Motor neuron (in vitro differentiated cells): ENCODE measurements around the gene BLOC1S3. TPM values are rescaled to one million over a fixed set of nuclear protein-coding genes. Genes with fewer than 3 reads are reported as not detected.
A peak's percentile ranks its signal among the peaks of the same experiment; 100 is the strongest.

Experiments
- ATAC-seq, 8 experiments: fragments of 200-7000 bp; cut with Tn5 transposase; replicated peaks in 6 of 8; 2 replicates each; pipeline ENCODE4 v1.8.0; 2021; ENCODE audit warnings: mild to moderate bottlenecking in 8 of 8, moderate library complexity in 8 of 8
- H3K27ac ChIP-seq, 2 donors: fragments of 250-450 bp; sonication (Bioruptor Pico); 2 replicates each; pipeline ENCODE4 v1.9.0; 2021; ENCODE audit warnings: antibody characterized with exemption in 2 of 2, mild to moderate bottlenecking in 2 of 2, moderate library complexity in 1 of 2
- H3K4me1 ChIP-seq, 2 donors: fragments of 250-450 bp; sonication (Bioruptor Pico); replicated peaks in 1 of 2; 2 replicates each; pipeline ENCODE4 v1.6.1; 2021; ENCODE audit warnings: antibody characterized with exemption in 2 of 2, mild to moderate bottlenecking in 2 of 2, moderate library complexity in 1 of 2
- H3K4me3 ChIP-seq, 5 donors: fragments of 250-450 bp; sonication (Bioruptor Pico); 2 replicates each; pipeline ENCODE4 v1.9.0; 2021; ENCODE audit warnings: antibody characterized with exemption in 5 of 5, mild to moderate bottlenecking in 5 of 5, moderate library complexity in 4 of 5
- WGBS, 10 experiments: fragments of 450-650 bp; shearing (Covaris generic); methylation state at CpG; one replicate each; pipeline ENCODE4 v1.0.0; 2022; 5-methylcytosine and 5-hydroxymethylcytosine counted together
- in situ Hi-C, 9 experiments: fragments of 400-800 bp; cut with MboI; loops; one replicate each; pipeline ENCODE4 v1.15.0; 2021; ENCODE audit warnings: low sequenced_read_pairs in 9 of 9, low pct_unique_long_range_greater_than_20kb in 2 of 9; ENCODE audit not compliant: unreplicated experiment in 9 of 9
- total RNA-seq, 8 experiments: library from RNA; unstranded; fragments of 300-600 nt; gene quantifications; 2 replicates each; pipeline versions ENCODE4 v1.2.3 to v1.2.4, GENCODE V29; 2022

The BLOC1S3 gene
- total RNA-seq, 8 experiments from 2014 or later = 3.2 to 8.0 (median 5.4) TPM

- H3K4me1 ChIP-seq = no peaks in the 10 kb centered on the region
- no peak overlapping the region for H3K27ac ChIP-seq
- 44 to 100% (median 92%) methylated on average over 1 to 5 of the region's 12 CpGs; no CpG with 5 or more reads in 3 of the 10 experiments for WGBS, 10 experiments
- no peak overlapping the region for H3K4me3 ChIP-seq
- ATAC-seq = peak in 6 of 8 experiments; percentile 3 to 82 (median 38)
- in situ Hi-C loops = no loop called here
Measured at GRCh38 chr19:45186509-45187334, 8.1 kb downstream of the BLOC1S3 start.

- H3K4me1 ChIP-seq = no peaks in the 10 kb centered on the region
- ATAC-seq = peak in 6 of 8 experiments; percentile 48 to 65 (median 60)
- 0 to 83% (median 26%) methylated on average over 1 to 6 of the region's 12 CpGs for WGBS, 10 experiments
- no peak overlapping the region for H3K27ac ChIP-seq
- H3K4me3 ChIP-seq = no peak overlapping the region
- in situ Hi-C loops = no loop called here
Measured at GRCh38 chr19:45187421-45188100, 9.0 kb downstream of the BLOC1S3 start.

GRCh38 chr19:45189971-45190370 lies 11.4 kb downstream of the BLOC1S3 start:
- in situ Hi-C loops = no loop called here
- WGBS, 10 experiments = 25 to 90% (median 56%) methylated on average over 1 of the region's 1 CpG; no CpG with 5 or more reads in 1 of the 10 experiments

GRCh38 chr19:45191375-45191774 lies 12.8 kb downstream of the BLOC1S3 start:
- in situ Hi-C loops = no loop called here
- ATAC-seq = no peak
- WGBS, 10 experiments = 79 to 100% (median 91%) methylated on average over 1 to 4 of the region's 4 CpGs; no CpG with 5 or more reads in 3 of the 10 experiments
- Histone ChIP-seq H3K4me1 (no peaks in the 10 kb centered on the region), H3K4me3 (no peak overlapping the region), H3K27ac (no peak overlapping the region)

More at GRCh38 chr19:45189971-45190370, 11.4 kb downstream of the BLOC1S3 start:
- Histone ChIP-seq H3K4me3 (no peak overlapping the region), H3K27ac (no peak overlapping the region), H3K4me1 (no peaks in the 10 kb centered on the region)
- ATAC-seq = no peak

- H3K27ac ChIP-seq = no peak overlapping the region
- peak in 3 of 8 experiments; percentile 74 to 98 (median 96) for ATAC-seq
- in situ Hi-C loops = no loop called here
Measured at GRCh38 chr19:45195764-45196163, 17.2 kb downstream of the BLOC1S3 start.

GRCh38 chr19:45200568-45200967 lies 22.0 kb downstream of the BLOC1S3 start:
- 14 to 61% (median 38%) methylated on average over 1 to 3 of the region's 4 CpGs; no CpG with 5 or more reads in 3 of the 10 experiments for WGBS, 10 experiments
- Histone ChIP-seq H3K4me1 (no peaks in the 10 kb centered on the region), H3K27ac (no peak overlapping the region), H3K4me3 (no peak overlapping the region)
- ATAC-seq = peak in 3 of 8 experiments; percentile 8 to 74 (median 22)
- in situ Hi-C loops = no loop called here

More at GRCh38 chr19:45195764-45196163, 17.2 kb downstream of the BLOC1S3 start:
- Histone ChIP-seq H3K4me1 (no peaks in the 10 kb centered on the region), H3K4me3 (no peak overlapping the region)
- 5 to 100% (median 47%) methylated on average over 1 to 5 of the region's 6 CpGs; no CpG with 5 or more reads in 3 of the 10 experiments for WGBS, 10 experiments

GRCh38 chr19:45202637-45203036 lies 24.1 kb downstream of the BLOC1S3 start:
- in situ Hi-C loops = no loop called here
- Histone ChIP-seq H3K27ac (no peak overlapping the region), H3K4me3 (no peak overlapping the region), H3K4me1 (no peaks in the 10 kb centered on the region)
- ATAC-seq = peak in 1 of 8 experiments; percentile 52
- WGBS, 10 experiments = 80 to 92% (median 88%) methylated on average over 1 to 3 of the region's 6 CpGs; no CpG with 5 or more reads in 6 of the 10 experiments

- H3K4me1 ChIP-seq = no peaks in the 10 kb centered on the region
- H3K27ac ChIP-seq = no peak overlapping the region
- WGBS, 10 experiments = 25 to 82% (median 57%) methylated on average over 2 to 12 of the region's 12 CpGs; no CpG with 5 or more reads in 1 of the 10 experiments
- H3K4me3 ChIP-seq = no peak overlapping the region
- in situ Hi-C loops = no loop called here
- ATAC-seq = no peak
Measured at GRCh38 chr19:45205810-45206209, 27.2 kb downstream of the BLOC1S3 start.

GRCh38 chr19:45206328-45206727 lies 27.7 kb downstream of the BLOC1S3 start:
- in situ Hi-C loops = no loop called here
- Histone ChIP-seq H3K27ac (no peak overlapping the region), H3K4me3 (no peak overlapping the region), H3K4me1 (peaks cover 0 to 3% of the 10 kb centered on the region in 2 donors)
- 43 to 100% (median 70%) methylated on average over 1 to 3 of the region's 3 CpGs for WGBS, 10 experiments
- ATAC-seq = no peak

- ATAC-seq = peak in 5 of 8 experiments; percentile 8 to 76 (median 35)
- peaks cover 0 to 13% of the 10 kb centered on the region in 2 donors for H3K4me1 ChIP-seq
- 0 to 39% (median 7%) methylated on average over 1 to 3 of the region's 17 CpGs; no CpG with 5 or more reads in 6 of the 10 experiments for WGBS, 10 experiments
- in situ Hi-C loops = no loop called here
- H3K27ac ChIP-seq = no peak overlapping the region
- H3K4me3 ChIP-seq = no peak overlapping the region
Measured at GRCh38 chr19:45211751-45212381, 33.3 kb downstream of the BLOC1S3 start.

GRCh38 chr19:45213031-45213430 lies 34.4 kb downstream of the BLOC1S3 start:
- ATAC-seq = no peak
- 20% methylated on average over 1 of the region's 23 CpGs; no CpG with 5 or more reads in 9 of the 10 experiments for WGBS, 10 experiments
- no peak overlapping the region for H3K27ac ChIP-seq
- no peak overlapping the region for H3K4me3 ChIP-seq
- peaks cover 0 to 13% of the 10 kb centered on the region in 2 donors for H3K4me1 ChIP-seq
- in situ Hi-C loops = no loop called here

- WGBS, 10 experiments = 5 to 72% (median 42%) methylated on average over 1 to 5 of the region's 35 CpGs; no CpG with 5 or more reads in 1 of the 10 experiments
- H3K4me3 ChIP-seq = no peak overlapping the region
Measured at GRCh38 chr19:45215391-45216191, 37.0 kb downstream of the BLOC1S3 start.

More at GRCh38 chr19:45215391-45216191, 37.0 kb downstream of the BLOC1S3 start:
- ATAC-seq = peak in 5 of 8 experiments; percentile 50 to 67 (median 59)
- Histone ChIP-seq H3K27ac (no peak overlapping the region), H3K4me1 (peaks cover 0 to 13% of the 10 kb centered on the region in 2 donors)
- in situ Hi-C loops = no loop called here
